ENCODE results near the gene FAM149B1. TPM values are rescaled to one million over a fixed set of nuclear protein-coding genes. Genes with fewer than 3 reads are reported as not detected.

The FAM149B1 gene
- total RNA-seq, 1 experiment from 2014 or later: 39.1 TPM

- no peaks in the 10 kb centered on the region for H3K9me3 ChIP-seq (ENCODE audit: low read length)
- H3K4me2 ChIP-seq (ENCODE audit: low read length): no peak overlapping the region
- H2AFZ ChIP-seq (ENCODE audit: low read length): no peak overlapping the region
- CTCF ChIA-PET: interaction anchor here (0.6 kb wide), 1 partner anchor 65 kb away, joined by 5 read pairs; no protein-coding TSS in a partner anchor
- no TSS peak for BruUV-seq (replicated peaks)
- DNase-seq (no peak), ATAC-seq (no peak)
- H3K79me2 ChIP-seq (ENCODE audit: low read length): peaks cover 68% of the 10 kb centered on the region
- H3K4me1 ChIP-seq (ENCODE audit: insufficient read depth, low read length): peaks cover 8% of the 10 kb centered on the region
- no peaks in the 10 kb centered on the region for H3K9me2 ChIP-seq (replicated peaks; ENCODE audit: low read length)
- intact Hi-C loops (cut with micrococcal nuclease): no loop called here
- POLR2A ChIA-PET (ENCODE audit: unreplicated experiment): no interaction called here
- H3F3A ChIP-seq (ENCODE audit: low read length, unreplicated experiment): no peaks in the 10 kb centered on the region
- H4K20me1 ChIP-seq (ENCODE audit: low read length): peaks cover 39% of the 10 kb centered on the region
- H3K27ac ChIP-seq (ENCODE audit: low read length): no peak overlapping the region
- no peak overlapping the region for H3K9ac ChIP-seq (ENCODE audit: low read length)
- TF ChIP-seq EZH2 (IDR thresholded peaks at IDR 0.05; ENCODE audit: low read length, unreplicated experiment): no peak
- no peak for TF ChIP-seq EZH2phosphoT487 (IDR thresholded peaks at IDR 0.05; ENCODE audit: borderline replicate concordance, low read length)
- no peak for TF ChIP-seq CTCF (conservative IDR thresholded peaks at IDR 0.05; ENCODE audit: low read depth, low read length)
- H3K27me3 ChIP-seq (ENCODE audit: low read length): no peaks in the 10 kb centered on the region
- H3K4me3 ChIP-seq (ENCODE audit: low read length): no peak overlapping the region
- peaks cover 52% of the 10 kb centered on the region for H3K36me3 ChIP-seq (ENCODE audit: low read depth, low read length)
These were observed 6.8 kb upstream of the FAM149B1 start for GRCh38 chr10:73161079-73161478.

GRCh38 chr10:73161662-73162061, 6.3 kb upstream of the FAM149B1 start:
- no peak overlapping the region for H3K9ac ChIP-seq (ENCODE audit: low read length)

More at GRCh38 chr10:73161662-73162061, 6.3 kb upstream of the FAM149B1 start:
- ATAC-seq (no peak), DNase-seq (no peak)
- no peaks in the 10 kb centered on the region for H3K27me3 ChIP-seq (ENCODE audit: low read length)
- peaks cover 70% of the 10 kb centered on the region for H3K79me2 ChIP-seq (ENCODE audit: low read length)
- H2AFZ ChIP-seq (ENCODE audit: low read length): no peak overlapping the region
- H3K27ac ChIP-seq (ENCODE audit: low read length): no peak overlapping the region
- BruUV-seq (replicated peaks): no TSS peak
- ChIA-PET POLR2A (ENCODE audit: unreplicated experiment) (no interaction called here), CTCF (no interaction called here)
- peaks cover 13% of the 10 kb centered on the region for H3K4me1 ChIP-seq (ENCODE audit: insufficient read depth, low read length)
- intact Hi-C loops (cut with micrococcal nuclease): no loop called here
- no peak overlapping the region for H3K4me2 ChIP-seq (ENCODE audit: low read length)
- TF ChIP-seq EZH2 (IDR thresholded peaks at IDR 0.05; ENCODE audit: low read length, unreplicated experiment) (no peak), EZH2phosphoT487 (IDR thresholded peaks at IDR 0.05; ENCODE audit: borderline replicate concordance, low read length) (no peak), CTCF (conservative IDR thresholded peaks at IDR 0.05; ENCODE audit: low read depth, low read length) (no peak)
- H4K20me1 ChIP-seq (ENCODE audit: low read length): peaks cover 36% of the 10 kb centered on the region
- H3K9me3 ChIP-seq (ENCODE audit: low read length): no peaks in the 10 kb centered on the region
- H3F3A ChIP-seq (ENCODE audit: low read length, unreplicated experiment): no peaks in the 10 kb centered on the region
- no peak overlapping the region for H3K4me3 ChIP-seq (ENCODE audit: low read length)
- no peaks in the 10 kb centered on the region for H3K9me2 ChIP-seq (replicated peaks; ENCODE audit: low read length)
- H3K36me3 ChIP-seq (ENCODE audit: low read depth, low read length): peaks cover 50% of the 10 kb centered on the region

Data from PC-3 (cell line).